HG03103 (cell line): ENCODE measurements around the gene GDF11.

ENCODE experiments used
- ATAC-seq: cut with Tn5 transposase; IDR thresholded peaks from one replicate; pipeline ENCODE4 v1.9.1; 2021; ENCODE audit warnings: low read depth; ENCODE audit not compliant: unreplicated experiment

The GDF11 gene

GRCh38 chr12:55742719-55743405 lies at the start of gene GDF11:
TSS of gene GDF11 (plus strand) at chr12:55743122. CDS start at chr12:55743317, 195 bp downstream.
- ATAC-seq: peak; percentile 28

GRCh38 chr12:55693323-55694187 lies 49.4 kb upstream of the GDF11 start:
- no peak for ATAC-seq

GRCh38 chr12:55694188-55694515 lies 48.8 kb upstream of the GDF11 start:
- no peak for ATAC-seq

- ATAC-seq: no peak
Measured at GRCh38 chr12:55694651-55695050, 48.3 kb upstream of the GDF11 start.

GRCh38 chr12:55695349-55695748 lies 47.6 kb upstream of the GDF11 start:
- no peak for ATAC-seq

GRCh38 chr12:55696141-55696540 lies 46.8 kb upstream of the GDF11 start:
- no peak for ATAC-seq

GRCh38 chr12:55696796-55697462 lies 46.0 kb upstream of the GDF11 start:
- ATAC-seq: no peak

GRCh38 chr12:55697686-55698085 lies 45.2 kb upstream of the GDF11 start:
- no peak for ATAC-seq

GRCh38 chr12:55698241-55698955 lies 44.5 kb upstream of the GDF11 start:
- no peak for ATAC-seq

GRCh38 chr12:55698965-55699364 lies 44.0 kb upstream of the GDF11 start:
- ATAC-seq: no peak

GRCh38 chr12:55699471-55700055 lies 43.4 kb upstream of the GDF11 start:
- no peak for ATAC-seq

- no peak for ATAC-seq
Measured at GRCh38 chr12:55700255-55701018, 42.5 kb upstream of the GDF11 start.

- ATAC-seq: no peak
Measured at GRCh38 chr12:55702861-55703260, 40.1 kb upstream of the GDF11 start.

- ATAC-seq: no peak
Measured at GRCh38 chr12:55703288-55703687, 39.6 kb upstream of the GDF11 start.

GRCh38 chr12:55703901-55704761 lies 38.8 kb upstream of the GDF11 start:
- no peak for ATAC-seq

GRCh38 chr12:55704824-55705718 lies 37.9 kb upstream of the GDF11 start:
- ATAC-seq: no peak

- ATAC-seq: no peak
Measured at GRCh38 chr12:55705782-55706402, 37.0 kb upstream of the GDF11 start.
